Cortex of kidney (tissue), 1 donor: Measurements from ENCODE around the gene VPS13C.

ENCODE experiments used
- DNase-seq: peaks from one replicate; lab custom pipeline; 2025; lab: John Stamatoyannopoulos, UW

VPS13C gene

GRCh38 chr15:61819386-61819785 is 240.9 kb downstream of the VPS13C start:
- no peak for DNase-seq

DNA sequence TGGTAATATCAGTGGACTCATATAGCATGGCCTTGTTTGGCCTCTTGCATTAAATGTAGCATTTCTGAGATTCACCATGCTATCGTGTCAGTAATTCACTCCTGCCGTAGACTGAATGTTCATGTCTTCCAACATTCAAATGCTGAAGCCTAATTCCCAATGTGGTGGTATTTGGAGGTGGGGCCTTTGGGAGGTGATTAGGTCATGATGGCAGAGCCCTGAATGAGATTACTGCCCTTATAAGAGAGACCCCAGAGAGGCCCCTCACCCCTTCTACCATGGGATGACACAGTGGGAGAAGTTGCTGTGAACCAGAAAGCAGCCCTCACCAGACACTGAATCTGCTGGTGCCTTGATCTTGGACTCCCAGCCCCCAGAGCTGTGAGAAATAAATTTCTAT is 241.4 kb downstream of the VPS13C start:
- DNase-seq: no peak

DNA sequence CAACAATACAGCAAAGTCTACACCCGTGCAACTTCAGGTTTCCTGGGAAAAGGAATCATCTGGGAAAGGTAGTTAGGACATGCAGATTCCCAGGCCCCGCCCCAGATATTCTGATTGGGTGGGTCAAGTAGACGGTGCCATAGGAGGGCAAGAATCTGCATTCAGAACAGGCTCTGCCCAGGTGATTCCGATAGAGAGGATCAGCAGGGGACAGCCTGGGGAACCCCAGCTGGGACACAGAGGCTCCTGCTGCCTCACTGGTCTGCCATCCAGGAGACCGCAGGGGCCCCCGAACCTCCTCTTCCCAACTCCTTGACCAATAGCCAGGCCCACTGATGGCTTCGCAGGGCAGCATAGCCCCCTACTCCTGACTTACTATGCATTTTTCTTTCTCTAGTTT is 243.4 kb downstream of the VPS13C start:
- DNase-seq: no peak

DNA sequence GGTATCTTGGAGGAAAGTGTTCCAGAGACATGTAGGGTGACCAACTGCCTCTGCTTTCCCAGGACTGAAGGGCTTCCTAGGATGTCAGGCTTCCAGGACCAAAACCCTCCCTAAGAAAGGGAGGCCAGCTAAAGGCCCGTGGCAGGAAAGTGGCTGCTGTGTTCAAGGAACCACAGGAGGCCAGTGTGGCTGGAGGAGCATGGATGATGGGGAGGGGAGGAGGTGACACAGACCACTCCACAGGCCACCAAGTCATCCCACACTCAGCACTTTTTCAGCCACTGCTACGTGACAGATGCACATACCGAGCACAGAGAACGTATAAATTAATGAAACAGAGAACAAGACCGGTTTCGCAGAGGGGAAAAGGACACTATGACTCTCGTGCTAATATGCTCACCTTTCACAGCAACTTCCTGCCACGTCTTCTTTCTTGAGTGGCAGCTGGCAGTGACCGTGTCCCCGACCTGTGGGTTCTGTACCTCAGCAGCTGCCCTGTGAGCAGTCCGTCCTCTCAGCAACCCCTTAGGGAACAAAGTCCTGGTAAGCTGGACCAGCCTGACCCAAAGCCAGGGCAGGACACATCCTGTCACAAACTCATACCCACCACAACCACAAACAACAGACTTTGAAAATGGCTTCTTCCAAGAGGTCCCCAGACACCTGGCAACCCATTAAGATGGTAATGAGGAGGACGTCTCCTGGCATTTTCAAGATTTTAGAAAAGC is 244.7 kb downstream of the VPS13C start:
- no peak for DNase-seq

DNA sequence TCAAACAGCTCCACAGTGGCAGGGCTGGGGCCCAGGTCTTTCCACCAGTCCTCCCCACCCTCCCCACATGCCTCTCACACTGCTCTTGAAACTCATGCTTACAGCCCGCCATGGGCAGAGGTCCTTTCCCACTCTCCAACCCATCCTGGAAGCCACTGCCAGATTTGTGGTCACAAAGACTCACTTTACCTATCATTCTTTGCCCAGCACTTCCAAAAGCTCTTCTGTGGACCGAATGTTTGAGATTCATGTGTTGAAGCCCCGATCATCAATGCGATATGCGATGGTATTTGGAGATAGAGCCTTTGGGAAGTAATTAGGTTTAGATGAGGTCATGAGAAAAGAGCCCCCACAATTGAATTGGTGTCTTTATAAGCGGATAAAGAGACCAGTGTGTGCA is 247.8 kb downstream of the VPS13C start:
- no peak for DNase-seq

DNA sequence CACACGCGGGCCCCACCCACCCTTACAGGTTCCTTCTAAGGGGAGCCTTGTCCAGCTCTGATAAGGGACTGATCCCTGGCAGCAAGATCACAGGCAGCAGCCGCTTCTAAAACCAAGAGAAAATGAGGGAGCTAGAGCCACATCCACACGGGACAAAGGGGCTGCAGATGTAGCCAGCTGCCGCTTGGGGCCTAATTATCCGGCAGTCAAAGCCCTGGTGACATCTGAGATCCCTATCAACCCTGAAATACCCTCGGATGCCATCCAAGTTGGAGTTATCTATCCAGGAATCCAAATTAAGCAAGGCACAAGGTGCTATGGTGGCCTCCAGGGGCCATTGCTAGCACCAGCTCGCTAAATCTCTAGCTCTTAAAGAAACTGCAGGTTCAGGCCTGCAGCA is 248.3 kb downstream of the VPS13C start:
- no peak for DNase-seq

DNA sequence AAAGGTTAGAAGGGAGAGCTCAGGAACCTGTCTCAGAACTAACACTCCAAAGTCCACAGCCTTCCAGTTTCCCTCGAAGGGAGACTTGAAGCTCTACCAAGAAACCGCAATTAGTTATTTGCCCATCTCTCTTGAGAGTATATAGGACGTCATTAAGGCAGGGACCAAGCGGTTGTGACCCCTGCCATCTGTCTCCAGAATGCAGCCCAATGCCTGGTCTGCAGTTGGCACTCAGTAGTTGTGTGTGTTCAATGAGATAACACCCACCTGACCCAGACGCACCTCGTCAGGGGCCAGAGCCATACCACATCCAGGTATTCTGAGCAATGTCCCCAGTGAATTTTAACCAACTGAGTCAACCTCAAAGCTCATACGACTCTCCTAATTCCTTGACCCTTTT is 251.0 kb downstream of the VPS13C start:
- no peak for DNase-seq

- no peak for DNase-seq
These were observed 252.8 kb downstream of the VPS13C start for GRCh38 chr15:61807281-61807929.
